ENCODE measurements around the gene FMO4.
A peak's percentile ranks its signal among the peaks of the same experiment; 100 is the strongest.
"Not testable (repeated sequence)": the region's sequence is repeated elsewhere in the genome, so short reads cannot be mapped to it uniquely, and the experiment has no call there.

FMO4 gene

DNA sequence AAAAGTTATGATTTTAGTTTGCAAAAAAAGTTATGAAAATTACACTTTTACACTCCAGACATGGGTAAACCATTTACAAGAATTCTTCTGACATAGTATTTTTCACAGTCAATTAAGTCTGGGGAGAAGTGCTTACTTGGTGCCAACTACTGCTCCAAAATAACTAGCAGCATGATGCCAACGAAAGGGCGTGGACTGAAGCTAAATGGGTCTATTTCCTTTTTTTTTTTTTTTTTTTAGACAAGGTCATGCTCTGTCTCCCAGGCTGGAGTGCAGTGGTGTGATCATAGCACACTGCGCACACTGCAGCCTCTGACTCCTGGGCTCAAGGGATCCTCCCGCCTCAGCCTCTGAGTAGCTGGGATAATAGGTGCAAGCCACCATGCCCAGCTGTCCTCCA, 43.2 kb downstream of the FMO4 start:
- no peak overlapping the region for H3K4me3 ChIP-seq (ENCODE audit: low read depth, low read length)
- no peak overlapping the region for H3K9ac ChIP-seq (ENCODE audit: low read length)
- no peaks in the 10 kb centered on the region for H3K27me3 ChIP-seq (ENCODE audit: control insufficient read depth, insufficient read depth, low read length)
- no peak overlapping the region for H3K27ac ChIP-seq (ENCODE audit: low read depth, low read length)
- H3K36me3 ChIP-seq (ENCODE audit: control insufficient read depth, insufficient read depth, low read length), result no peaks in the 10 kb centered on the region
- H3K9me3 ChIP-seq (ENCODE audit: control insufficient read depth, insufficient read depth, low read depth, low read length), result no peaks in the 10 kb centered on the region
- peaks cover 10% of the 10 kb centered on the region; the same call in 1 of the 2 replicates for H3K4me1 ChIP-seq (ENCODE audit: control insufficient read depth, insufficient read depth, low read length)

DNA sequence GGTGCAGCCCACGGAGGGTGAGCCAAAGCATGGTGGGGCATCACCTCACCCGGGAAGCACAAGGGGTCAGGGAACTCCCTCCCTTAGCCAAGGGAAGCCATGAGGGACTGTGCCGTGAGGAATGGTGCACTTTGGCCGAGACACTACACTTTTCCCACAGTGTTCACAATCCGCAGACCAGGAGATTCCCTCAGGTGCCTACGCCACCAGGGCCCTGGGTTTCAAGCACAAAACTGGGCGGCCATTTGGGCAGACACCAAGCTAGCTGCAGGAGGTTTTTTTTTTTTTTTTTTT, 45.3 kb downstream of the FMO4 start:
- not testable (repeated sequence) for H3K4me3 ChIP-seq (ENCODE audit: low read depth, low read length); H3K27me3 ChIP-seq (ENCODE audit: control insufficient read depth, insufficient read depth, low read length); H3K9me3 ChIP-seq (ENCODE audit: control insufficient read depth, insufficient read depth, low read depth, low read length); H3K27ac ChIP-seq (ENCODE audit: low read depth, low read length); H3K9ac ChIP-seq (ENCODE audit: low read length); H3K4me1 ChIP-seq (ENCODE audit: control insufficient read depth, insufficient read depth, low read length); H3K36me3 ChIP-seq (ENCODE audit: control insufficient read depth, insufficient read depth, low read length)

DNA sequence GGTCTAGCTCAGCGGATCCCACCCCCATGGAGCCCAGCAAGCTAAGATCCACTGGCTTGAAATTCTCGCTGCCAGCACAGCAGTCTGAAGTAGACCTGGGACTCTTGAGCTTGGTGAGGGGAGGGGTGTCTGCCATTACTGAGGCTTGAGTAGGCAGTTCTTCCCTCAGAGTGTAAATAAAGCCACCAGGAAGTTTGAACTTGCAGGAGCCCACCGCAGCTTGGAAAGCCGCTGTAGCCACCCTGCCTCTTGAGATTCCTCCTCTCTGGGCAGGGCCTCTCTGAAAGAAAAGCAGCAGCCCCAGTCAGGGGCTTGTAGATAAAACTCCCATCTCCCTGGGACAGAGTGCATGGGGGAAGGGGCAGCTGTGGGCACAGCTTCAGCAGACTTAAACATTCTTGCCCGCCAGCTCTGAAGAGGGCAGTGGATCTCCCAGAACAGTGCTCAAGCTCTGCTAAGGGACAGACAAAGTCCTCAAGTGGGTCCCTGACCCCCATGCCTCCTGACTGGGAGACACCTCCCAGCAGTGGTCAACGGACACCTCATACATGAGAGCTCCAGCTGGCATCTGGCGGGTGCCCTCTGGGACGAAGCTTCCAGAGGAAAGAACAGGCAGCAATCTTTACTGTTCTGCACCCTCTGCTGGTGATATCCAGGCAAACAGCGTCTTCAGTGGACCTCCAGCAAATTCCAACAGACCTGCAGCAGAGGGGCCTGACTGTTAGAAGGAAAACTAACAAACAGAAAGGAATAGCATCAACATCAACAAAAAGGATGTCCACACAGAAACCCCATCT, 45.9 kb downstream of the FMO4 start:
- not testable (repeated sequence) for H3K4me3 ChIP-seq (ENCODE audit: low read depth, low read length); H3K4me1 ChIP-seq (ENCODE audit: control insufficient read depth, insufficient read depth, low read length); H3K9me3 ChIP-seq (ENCODE audit: control insufficient read depth, insufficient read depth, low read depth, low read length); H3K27me3 ChIP-seq (ENCODE audit: control insufficient read depth, insufficient read depth, low read length); H3K27ac ChIP-seq (ENCODE audit: low read depth, low read length); H3K9ac ChIP-seq (ENCODE audit: low read length); H3K36me3 ChIP-seq (ENCODE audit: control insufficient read depth, insufficient read depth, low read length)

DNA sequence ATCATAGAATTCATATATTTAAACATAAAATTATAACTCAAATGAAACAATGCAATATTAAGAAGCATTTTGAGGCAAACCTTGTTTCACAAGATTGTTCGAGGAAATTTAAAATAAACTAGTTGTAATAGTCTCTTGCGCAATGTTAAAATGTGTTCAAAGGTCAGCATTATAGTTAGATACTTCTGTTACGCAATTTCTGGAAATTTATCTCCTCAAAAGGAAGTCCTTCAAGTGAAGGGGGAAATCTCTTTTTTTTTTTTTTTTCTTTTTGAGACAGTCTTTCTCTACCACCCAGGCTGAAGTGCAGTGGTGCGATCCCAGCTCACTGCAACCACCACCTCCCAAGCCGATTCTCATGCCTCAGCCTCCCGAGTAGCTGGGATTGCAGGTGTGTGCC, 52.1 kb downstream of the FMO4 start:
- no peaks in the 10 kb centered on the region for H3K4me1 ChIP-seq (ENCODE audit: control insufficient read depth, insufficient read depth, low read length)
- H3K9ac ChIP-seq (ENCODE audit: low read length), result no peak overlapping the region
- H3K9me3 ChIP-seq (ENCODE audit: control insufficient read depth, insufficient read depth, low read depth, low read length), result no peaks in the 10 kb centered on the region
- no peaks in the 10 kb centered on the region for H3K36me3 ChIP-seq (ENCODE audit: control insufficient read depth, insufficient read depth, low read length)
- no peaks in the 10 kb centered on the region for H3K27me3 ChIP-seq (ENCODE audit: control insufficient read depth, insufficient read depth, low read length)
- H3K4me3 ChIP-seq (ENCODE audit: low read depth, low read length), result no peak overlapping the region
- no peak overlapping the region for H3K27ac ChIP-seq (ENCODE audit: low read depth, low read length)

DNA sequence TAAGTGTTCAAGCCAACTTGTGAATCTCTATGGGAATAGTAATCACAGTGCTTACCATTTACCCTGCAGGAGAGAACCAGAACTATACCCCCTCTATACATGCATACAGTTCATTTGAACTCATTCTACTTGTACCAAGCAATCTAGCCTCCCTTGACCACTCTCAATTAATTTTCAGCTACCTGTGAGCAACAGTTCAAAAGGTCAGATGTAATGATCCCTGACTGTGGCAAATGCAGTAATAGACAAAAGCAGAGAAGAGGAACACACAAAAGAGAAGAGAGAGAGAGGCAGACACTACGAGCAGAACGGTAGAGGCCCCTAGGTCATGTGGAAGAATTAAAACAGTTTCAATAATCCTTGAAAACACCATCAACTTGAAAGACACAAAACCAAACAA, 52.8 kb downstream of the FMO4 start:
- no peak overlapping the region for H3K27ac ChIP-seq (ENCODE audit: low read depth, low read length)
- no peak overlapping the region for H3K4me3 ChIP-seq (ENCODE audit: low read depth, low read length)
- peaks cover under 1% of the 10 kb centered on the region; the same call in 1 of the 2 replicates for H3K4me1 ChIP-seq (ENCODE audit: control insufficient read depth, insufficient read depth, low read length)
- no peaks in the 10 kb centered on the region for H3K9me3 ChIP-seq (ENCODE audit: control insufficient read depth, insufficient read depth, low read depth, low read length)
- H3K36me3 ChIP-seq (ENCODE audit: control insufficient read depth, insufficient read depth, low read length), result no peaks in the 10 kb centered on the region
- no peaks in the 10 kb centered on the region for H3K27me3 ChIP-seq (ENCODE audit: control insufficient read depth, insufficient read depth, low read length)
- H3K9ac ChIP-seq (ENCODE audit: low read length), result no peak overlapping the region

DNA sequence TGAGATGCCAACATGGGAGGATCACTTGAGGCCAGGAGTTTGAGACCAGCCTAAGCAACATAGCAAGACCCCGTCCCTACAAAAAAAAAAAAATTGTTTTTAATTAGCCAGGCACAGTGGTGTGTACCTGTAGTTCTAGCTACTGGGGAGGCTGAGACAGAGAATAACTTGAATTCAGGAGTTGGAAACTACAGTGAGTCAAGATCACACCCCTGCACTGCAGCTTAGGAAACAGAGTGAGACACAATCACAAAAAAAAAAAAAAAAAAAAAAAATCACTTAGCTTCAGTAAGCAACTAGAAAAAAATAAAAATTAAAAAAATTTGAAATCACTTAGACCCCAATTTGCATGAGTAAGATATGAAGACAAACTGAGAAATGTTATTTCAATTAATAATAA, 53.5 kb downstream of the FMO4 start:
- no peak overlapping the region for H3K27ac ChIP-seq (ENCODE audit: low read depth, low read length)
- no peaks in the 10 kb centered on the region for H3K9me3 ChIP-seq (ENCODE audit: control insufficient read depth, insufficient read depth, low read depth, low read length)
- no peaks in the 10 kb centered on the region for H3K27me3 ChIP-seq (ENCODE audit: control insufficient read depth, insufficient read depth, low read length)
- H3K36me3 ChIP-seq (ENCODE audit: control insufficient read depth, insufficient read depth, low read length), result no peaks in the 10 kb centered on the region
- no peak overlapping the region for H3K4me3 ChIP-seq (ENCODE audit: low read depth, low read length)
- H3K4me1 ChIP-seq (ENCODE audit: control insufficient read depth, insufficient read depth, low read length), result peaks cover 6% of the 10 kb centered on the region; the same call in 1 of the 2 replicates
- no peak overlapping the region for H3K9ac ChIP-seq (ENCODE audit: low read length)

DNA sequence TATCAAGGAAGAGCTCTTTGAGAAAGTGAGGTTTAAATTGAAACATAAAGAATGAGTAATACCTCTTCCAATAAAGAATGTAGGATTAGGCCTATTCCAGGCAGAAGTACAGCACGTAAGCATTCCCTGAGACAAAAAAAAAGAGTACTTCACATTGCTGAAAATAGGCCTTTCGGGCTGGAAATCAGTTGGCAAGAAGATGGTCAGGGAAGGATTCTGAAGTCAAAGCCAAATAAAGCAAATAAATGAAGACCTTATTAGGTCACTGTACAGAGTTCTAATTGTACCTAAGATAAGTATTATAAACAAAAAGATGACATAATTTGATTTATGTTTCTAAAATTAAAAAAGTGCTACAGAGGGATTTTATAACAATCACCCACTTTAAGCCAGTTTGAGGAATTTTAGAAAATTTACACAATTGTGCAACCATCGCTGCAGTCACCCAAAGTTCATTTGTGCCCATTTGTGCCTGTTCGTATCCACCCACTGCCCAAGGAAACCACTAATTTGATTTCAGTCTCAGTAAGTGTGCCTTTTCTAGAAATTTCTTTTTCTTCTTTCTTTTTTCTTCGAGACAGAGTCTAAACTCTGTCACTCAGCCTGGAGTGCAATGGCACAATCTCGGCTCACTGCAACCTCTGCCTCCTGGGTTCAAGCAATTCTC, 58.6 kb downstream of the FMO4 start:
- no peak overlapping the region for H3K9ac ChIP-seq (ENCODE audit: low read length)
- no peaks in the 10 kb centered on the region for H3K27me3 ChIP-seq (ENCODE audit: control insufficient read depth, insufficient read depth, low read length)
- H3K4me3 ChIP-seq (ENCODE audit: low read depth, low read length), result no peak overlapping the region
- peaks cover 10% of the 10 kb centered on the region for H3K4me1 ChIP-seq (ENCODE audit: control insufficient read depth, insufficient read depth, low read length)
- no peaks in the 10 kb centered on the region for H3K36me3 ChIP-seq (ENCODE audit: control insufficient read depth, insufficient read depth, low read length)
- no peaks in the 10 kb centered on the region for H3K9me3 ChIP-seq (ENCODE audit: control insufficient read depth, insufficient read depth, low read depth, low read length)
- H3K27ac ChIP-seq (ENCODE audit: low read depth, low read length), result no peak overlapping the region

DNA sequence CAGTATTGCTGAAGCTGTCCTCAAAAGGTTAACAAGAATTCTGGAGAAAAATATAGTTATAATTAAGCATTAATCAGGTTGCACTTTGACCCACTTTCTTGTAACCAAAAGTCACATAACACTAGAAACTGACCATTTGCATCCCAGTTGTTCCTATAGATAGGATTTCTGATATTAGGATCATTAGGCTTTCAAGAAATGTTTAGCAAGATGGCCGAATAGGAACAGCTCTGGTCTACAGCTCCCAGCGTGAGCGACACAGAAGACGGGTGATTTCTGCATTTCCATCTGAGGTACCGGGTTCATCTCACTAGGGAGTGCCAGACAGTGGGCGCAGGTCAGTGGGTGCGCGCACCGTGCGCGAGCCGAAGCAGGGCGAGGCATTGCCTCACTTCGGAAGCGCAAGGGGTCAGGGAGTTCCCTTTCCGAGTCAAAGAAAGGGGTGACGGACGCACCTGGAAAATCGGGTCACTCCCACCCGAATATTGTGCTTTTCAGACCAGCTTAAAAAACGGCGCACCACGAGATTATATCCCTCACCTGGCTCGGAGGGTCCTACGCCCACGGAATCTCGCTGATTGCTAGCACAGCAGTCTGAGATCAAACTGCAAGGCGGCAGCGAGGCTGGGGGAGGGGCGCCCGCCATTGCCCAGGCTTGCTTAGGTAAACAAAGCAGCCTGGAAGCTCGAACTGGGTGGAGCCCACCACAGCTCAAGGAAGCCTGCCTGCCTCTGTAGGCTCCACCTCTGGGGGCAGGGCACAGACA, 59.6 kb downstream of the FMO4 start:
- H3K4me3 ChIP-seq (ENCODE audit: low read depth, low read length), result peak overlapping the region; percentile 49; the same call in 1 of the 2 replicates

DNA sequence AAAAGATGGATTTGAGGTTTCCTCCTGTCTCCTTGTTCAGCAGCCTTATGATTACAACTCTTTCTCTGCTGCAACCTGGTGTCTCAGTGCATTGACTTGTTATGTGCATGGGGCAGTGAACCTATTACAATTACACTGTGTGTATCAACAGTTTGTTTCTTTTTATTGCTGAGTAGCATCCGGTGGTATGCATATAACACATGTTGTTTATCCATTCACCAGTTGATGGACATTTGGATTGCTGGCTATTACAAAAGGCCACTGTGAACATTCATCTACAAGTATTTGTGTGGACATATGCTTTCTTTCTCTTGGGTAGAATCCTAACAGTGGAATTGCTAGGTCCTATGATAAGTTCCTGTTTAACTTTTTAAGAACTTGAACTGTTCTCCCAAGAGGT, 65.9 kb downstream of the FMO4 start:
- Histone ChIP-seq H3K27ac (ENCODE audit: low read depth, low read length) (no peak overlapping the region), H3K36me3 (ENCODE audit: control insufficient read depth, insufficient read depth, low read length) (no peaks in the 10 kb centered on the region), H3K4me3 (ENCODE audit: low read depth, low read length) (no peak overlapping the region), H3K9me3 (ENCODE audit: control insufficient read depth, insufficient read depth, low read depth, low read length) (peaks cover 17% of the 10 kb centered on the region), H3K9ac (ENCODE audit: low read length) (no peak overlapping the region), H3K4me1 (ENCODE audit: control insufficient read depth, insufficient read depth, low read length) (no peaks in the 10 kb centered on the region), H3K27me3 (ENCODE audit: control insufficient read depth, insufficient read depth, low read length) (no peaks in the 10 kb centered on the region)

More for the DNA sequence above, 59.6 kb downstream of the FMO4 start:
- Histone ChIP-seq H3K27ac (ENCODE audit: low read depth, low read length) (0 out of 2 replicates have a peak overlapping the region, but pooled peaks have one; percentile 65), H3K4me1 (ENCODE audit: control insufficient read depth, insufficient read depth, low read length) (peaks cover 10% of the 10 kb centered on the region), H3K9ac (ENCODE audit: low read length) (peak overlapping the region; percentile 52)
- H3K9me3 ChIP-seq (ENCODE audit: control insufficient read depth, insufficient read depth, low read depth, low read length); H3K36me3 ChIP-seq (ENCODE audit: control insufficient read depth, insufficient read depth, low read length); H3K27me3 ChIP-seq (ENCODE audit: control insufficient read depth, insufficient read depth, low read length): not testable (repeated sequence)

DNA sequence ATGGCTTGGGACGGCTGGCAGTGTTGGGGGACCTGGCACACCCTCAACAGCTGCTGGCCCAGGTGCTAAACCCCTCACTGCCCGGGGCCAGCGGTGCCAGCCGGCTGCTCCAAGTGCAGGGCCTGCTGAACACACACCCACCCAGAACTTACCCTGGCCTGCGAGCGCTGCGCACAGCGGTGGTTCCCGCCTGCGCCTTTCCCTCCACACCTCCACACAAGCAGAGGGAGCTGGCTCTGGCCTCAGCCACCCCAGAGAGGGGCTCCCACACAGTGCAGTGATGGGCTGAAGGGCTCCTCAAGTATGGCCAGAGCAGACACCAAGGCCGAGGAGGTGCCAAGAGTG, 67.9 kb downstream of the FMO4 start:
- no peaks in the 10 kb centered on the region for H3K36me3 ChIP-seq (ENCODE audit: control insufficient read depth, insufficient read depth, low read length)
- no peaks in the 10 kb centered on the region for H3K4me1 ChIP-seq (ENCODE audit: control insufficient read depth, insufficient read depth, low read length)
- no peaks in the 10 kb centered on the region for H3K27me3 ChIP-seq (ENCODE audit: control insufficient read depth, insufficient read depth, low read length)
- H3K27ac ChIP-seq (ENCODE audit: low read depth, low read length), result no peak overlapping the region
- no peak overlapping the region for H3K4me3 ChIP-seq (ENCODE audit: low read depth, low read length)
- H3K9ac ChIP-seq (ENCODE audit: low read length), result no peak overlapping the region
- peaks cover 17% of the 10 kb centered on the region for H3K9me3 ChIP-seq (ENCODE audit: control insufficient read depth, insufficient read depth, low read depth, low read length)

DNA sequence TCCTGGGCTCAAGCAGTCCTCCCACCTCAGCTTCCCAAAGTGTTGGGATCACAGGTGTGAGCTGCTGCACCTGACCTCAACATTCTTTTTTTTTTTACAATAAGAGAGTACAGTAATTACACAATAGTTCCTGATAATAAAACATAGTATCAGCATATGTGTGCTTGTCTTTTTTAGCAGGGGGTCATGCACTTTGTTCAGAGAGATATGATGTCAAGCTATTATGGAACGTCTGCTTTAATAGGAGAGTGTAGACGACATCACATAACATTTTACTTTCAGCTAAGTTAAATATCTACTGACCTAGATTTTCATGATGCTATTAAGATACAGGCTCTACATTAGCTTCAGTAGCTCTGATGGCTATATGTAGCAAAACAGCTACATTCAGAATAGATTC, 70.5 kb downstream of the FMO4 start:
- Histone ChIP-seq H3K9ac (ENCODE audit: low read length) (no peak overlapping the region), H3K27ac (ENCODE audit: low read depth, low read length) (no peak overlapping the region), H3K4me3 (ENCODE audit: low read depth, low read length) (no peak overlapping the region), H3K27me3 (ENCODE audit: control insufficient read depth, insufficient read depth, low read length) (no peaks in the 10 kb centered on the region), H3K4me1 (ENCODE audit: control insufficient read depth, insufficient read depth, low read length) (no peaks in the 10 kb centered on the region), H3K36me3 (ENCODE audit: control insufficient read depth, insufficient read depth, low read length) (no peaks in the 10 kb centered on the region), H3K9me3 (ENCODE audit: control insufficient read depth, insufficient read depth, low read depth, low read length) (peaks cover 17% of the 10 kb centered on the region)
